Kidney glomerular epithelial cell (primary cell): Measurements from ENCODE around the gene ZNF687.
"Not testable (repeated sequence)": the region's sequence is repeated elsewhere in the genome, so short reads cannot be mapped to it uniquely, and the experiment has no call there.

Experiments used
- DNase-seq: peaks from one replicate; lab custom pipeline; 2025; lab: John Stamatoyannopoulos, UW

The ZNF687 gene

DNA sequence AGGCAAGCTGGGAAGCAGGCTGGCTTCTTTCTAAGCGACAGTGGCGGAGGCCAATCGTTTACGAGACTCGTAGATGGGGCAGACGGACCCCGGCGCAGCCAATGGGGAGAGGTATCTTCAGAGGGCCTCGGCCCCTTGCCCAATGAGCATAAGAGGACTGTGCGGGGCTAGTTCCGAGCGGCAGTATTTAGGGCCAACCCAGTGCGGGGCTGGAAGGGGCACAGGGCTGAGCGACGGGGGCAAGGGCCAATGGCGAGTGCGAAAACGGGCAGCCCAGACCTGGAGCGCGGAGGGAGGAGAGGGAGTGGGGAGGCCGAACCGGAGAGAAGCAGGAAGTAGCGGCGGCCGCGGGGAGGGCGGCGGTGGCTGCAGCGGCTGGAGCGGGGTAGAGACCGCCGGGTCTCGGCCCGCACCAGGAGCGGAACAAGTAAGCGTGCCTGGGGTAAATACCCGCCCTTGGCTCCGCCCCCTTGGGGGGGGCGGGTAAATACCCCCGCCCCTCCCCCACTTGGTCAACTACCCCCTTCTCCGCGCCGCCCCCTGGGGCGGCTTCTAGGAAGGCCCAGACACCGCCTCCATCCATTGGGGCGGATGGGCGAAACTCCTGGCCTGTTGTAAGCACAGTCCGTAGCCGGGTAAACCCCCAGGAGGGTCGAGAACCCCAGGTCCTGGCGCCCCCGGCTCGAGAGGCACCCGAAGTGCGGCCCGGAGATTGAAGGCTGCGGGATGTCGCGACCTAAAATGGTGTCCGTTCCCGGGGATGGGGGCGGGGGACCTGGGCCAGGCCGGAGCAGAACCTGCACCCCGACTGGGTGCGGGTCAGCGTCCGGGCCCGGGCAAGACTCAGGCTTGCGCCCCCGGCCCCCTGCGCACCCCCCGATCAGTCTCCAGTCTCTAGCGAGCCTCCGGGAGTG lies at the start of gene ZNF687:
Gene ZNF687, plus strand, starts transcription at position 331 of the 914 bp plus-strand sequence. CDS start 3,993 bp downstream, outside the sequence.
- peak; percentile 99 for DNase-seq

- DNase-seq = no peak
These were observed 46.9 kb upstream of the ZNF687 start for GRCh38 chr1:151235235-151235634.

DNA sequence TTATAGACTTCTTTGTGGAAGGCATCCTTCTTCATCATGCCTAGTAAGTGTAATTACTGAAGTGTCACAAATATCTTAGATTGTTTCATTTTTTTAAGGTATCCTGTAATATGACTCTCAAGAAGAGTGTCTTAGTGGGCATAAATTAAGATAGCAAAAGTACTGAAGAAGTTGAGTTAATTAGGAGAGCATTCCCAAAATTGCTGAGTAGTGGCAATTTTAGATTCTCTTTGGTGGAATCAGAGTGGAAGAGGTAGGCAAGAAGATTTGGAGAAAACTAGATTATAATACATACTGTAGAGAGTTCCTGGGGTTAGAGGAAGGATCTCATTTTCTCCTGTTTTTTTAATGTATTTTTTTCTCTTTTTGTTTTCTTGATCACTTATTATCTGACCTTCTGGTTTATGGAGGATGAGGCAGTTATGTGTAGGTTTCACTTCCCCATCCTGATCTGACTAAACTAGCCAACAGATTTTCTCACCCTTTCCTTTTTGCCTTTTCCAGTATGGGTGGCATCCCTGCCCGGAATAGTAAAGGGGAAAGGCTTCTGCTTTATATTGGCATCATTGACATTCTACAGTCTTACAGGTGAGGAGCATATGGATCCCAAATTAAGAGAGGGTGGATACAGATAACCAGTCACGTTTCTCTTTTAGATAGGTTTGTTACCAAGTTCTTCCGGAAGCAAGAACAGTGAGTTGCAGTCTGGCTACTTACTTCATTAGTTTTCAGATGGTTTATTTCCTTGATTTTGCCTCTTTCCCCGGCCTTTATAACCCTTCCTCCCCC lies 44.2 kb upstream of the ZNF687 start:
- no peak for DNase-seq

GRCh38 chr1:151238467-151238739 lies 43.7 kb upstream of the ZNF687 start:
- DNase-seq = peak; percentile 24

DNA sequence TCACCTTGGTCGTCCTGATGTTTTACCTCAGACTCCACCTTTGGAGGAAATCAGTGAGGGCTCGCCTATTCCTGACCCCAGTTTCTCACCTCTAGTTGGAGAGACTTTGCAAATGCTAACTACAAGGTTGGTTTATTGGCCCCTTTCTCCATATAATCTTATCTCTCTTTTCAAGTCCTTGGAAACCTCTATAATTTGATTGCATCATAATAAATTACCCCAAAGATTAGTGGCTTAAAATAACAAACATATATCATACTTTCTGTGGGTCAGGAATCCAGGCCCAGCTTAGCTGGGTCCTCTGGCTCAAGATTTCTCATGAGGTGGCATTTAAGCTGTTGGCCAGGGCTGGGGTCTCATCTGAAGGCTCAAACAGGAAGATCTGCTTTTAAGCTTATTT lies 39.7 kb upstream of the ZNF687 start:
- no peak for DNase-seq

- DNase-seq = no peak
These were observed 38.3 kb upstream of the ZNF687 start for GRCh38 chr1:151243683-151244216.

- DNase-seq = no peak
These were observed 35.3 kb upstream of the ZNF687 start for GRCh38 chr1:151246786-151247185.

GRCh38 chr1:151251656-151252470 lies 30.2 kb upstream of the ZNF687 start:
- DNase-seq = peak; percentile 71

GRCh38 chr1:151254217-151255213 lies 27.6 kb upstream of the ZNF687 start, which contains the start of gene PSMD4:
TSS of gene PSMD4 (plus strand) at chr1:151254734. CDS start at chr1:151254783, 49 bp downstream.
- DNase-seq = peak; percentile 90

DNA sequence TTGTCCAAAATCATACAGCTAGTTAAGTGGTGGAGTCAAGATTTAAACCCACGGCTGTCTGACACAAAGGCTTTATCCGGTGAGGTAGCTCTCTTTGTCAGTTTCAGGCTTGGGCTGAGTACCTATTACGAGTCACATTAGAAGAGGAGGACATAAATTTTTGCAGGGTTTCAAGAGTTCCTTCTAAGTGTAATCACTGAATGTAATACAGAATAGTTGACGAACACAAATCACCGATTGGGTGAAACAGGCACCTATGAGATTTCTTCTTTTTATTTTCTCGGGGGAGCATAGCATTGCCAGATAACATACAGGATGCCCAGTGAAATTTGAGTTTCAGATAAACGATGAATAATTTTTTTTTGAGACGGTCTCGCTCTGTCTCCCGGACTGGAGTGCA lies 26.7 kb upstream of the ZNF687 start:
- peak; percentile 13 for DNase-seq

DNA sequence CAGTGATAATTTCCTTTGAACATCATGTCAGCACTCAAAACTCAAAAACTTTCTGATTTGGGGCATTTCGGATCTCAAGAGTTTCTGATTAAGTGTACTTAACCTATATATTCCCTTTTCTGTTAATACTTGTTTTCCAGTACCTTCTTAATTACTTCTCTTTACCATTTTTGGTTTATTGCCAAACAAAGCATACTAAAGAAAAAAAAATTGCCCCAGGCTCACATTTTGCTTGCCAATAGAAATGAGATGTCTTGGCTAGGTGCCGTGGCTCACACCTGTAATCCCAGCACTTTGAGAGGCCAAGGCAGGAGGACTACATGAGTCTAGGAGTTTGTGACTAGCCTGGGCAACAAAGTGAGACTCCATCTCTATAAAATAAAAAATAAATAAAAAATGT lies 22.7 kb upstream of the ZNF687 start:
- DNase-seq = no peak

DNA sequence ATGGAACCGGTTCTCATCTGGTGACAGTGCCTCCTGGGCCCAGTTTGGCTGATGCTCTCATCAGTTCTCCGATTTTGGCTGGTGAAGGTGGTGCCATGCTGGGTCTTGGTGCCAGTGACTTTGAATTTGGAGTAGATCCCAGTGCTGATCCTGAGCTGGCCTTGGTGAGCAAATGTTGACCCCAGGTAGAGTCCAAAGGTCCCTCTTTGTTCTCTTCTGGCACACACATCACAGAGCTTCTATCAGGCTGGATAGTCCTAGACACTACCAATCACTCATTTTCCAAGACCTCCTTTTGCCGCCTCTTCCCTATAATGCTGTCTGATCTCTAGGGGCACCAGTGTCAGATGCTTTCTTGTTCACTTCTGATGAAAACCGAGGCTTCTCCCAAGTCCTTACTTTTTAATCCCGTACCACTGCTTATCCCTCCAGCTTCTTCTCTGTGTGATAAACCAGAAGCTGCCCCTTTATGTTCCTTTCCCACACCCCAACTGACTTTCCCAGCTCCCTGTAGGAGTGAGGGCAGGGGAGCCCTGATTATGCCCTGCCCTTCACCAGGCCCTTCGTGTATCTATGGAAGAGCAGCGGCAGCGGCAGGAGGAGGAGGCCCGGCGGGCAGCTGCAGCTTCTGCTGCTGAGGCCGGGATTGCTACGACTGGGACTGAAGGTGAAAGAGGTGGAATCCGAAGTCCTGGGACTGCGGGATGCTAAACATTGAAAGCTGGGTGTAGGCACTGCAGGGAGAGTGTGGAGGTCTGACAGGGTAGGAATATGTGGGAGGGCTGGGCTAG lies 16.5 kb upstream of the ZNF687 start:
- DNase-seq = no peak

DNA sequence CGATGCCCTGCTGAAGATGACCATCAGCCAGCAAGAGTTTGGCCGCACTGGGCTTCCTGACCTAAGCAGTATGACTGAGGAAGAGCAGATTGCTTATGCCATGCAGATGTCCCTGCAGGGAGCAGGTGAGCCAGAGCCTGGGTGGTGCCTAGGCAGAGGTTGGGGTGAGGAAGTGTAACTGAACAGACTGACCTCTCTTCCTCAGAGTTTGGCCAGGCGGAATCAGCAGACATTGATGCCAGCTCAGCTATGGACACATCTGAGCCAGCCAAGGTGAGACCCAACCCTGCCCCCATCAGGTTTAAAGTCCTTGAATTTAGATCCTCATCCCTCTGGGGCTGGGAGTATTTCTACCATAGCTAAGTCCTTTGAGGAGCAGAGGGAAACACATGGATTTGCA lies 15.8 kb upstream of the ZNF687 start:
- DNase-seq = no peak

- DNase-seq = no peak
These were observed 15.3 kb upstream of the ZNF687 start for GRCh38 chr1:151266821-151267220.

GRCh38 chr1:151267760-151268159 lies 14.3 kb upstream of the ZNF687 start:
- no peak for DNase-seq

DNA sequence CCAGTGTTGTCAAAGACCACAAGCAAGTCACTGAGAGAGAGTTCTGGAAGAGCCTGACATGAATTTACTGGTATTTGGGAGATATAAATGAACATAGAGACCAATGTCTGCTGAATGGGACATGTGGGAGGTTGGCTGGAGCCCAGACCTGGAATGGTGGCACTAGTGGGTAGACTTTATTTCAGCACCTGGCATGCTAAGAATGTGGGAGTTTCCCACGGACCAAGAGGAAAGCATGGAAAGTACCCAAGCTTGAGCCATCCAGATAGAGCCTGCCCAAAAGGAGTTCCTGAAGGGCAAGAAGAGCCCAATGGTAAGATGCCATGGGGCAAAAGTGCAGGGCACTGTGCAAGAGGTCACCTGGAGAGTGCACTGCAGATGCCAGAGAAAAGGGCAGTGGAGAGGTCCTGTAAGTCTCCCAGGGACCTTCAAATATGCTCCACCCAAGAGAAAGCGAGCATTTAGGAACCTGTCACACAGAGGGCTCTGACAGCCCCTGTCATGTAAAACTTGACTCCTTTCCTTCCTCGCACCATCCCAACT lies 8.1 kb upstream of the ZNF687 start:
- DNase-seq = peak; percentile 15

GRCh38 chr1:151275341-151275740 lies 6.8 kb upstream of the ZNF687 start:
- DNase-seq = not testable (repeated sequence)

DNA sequence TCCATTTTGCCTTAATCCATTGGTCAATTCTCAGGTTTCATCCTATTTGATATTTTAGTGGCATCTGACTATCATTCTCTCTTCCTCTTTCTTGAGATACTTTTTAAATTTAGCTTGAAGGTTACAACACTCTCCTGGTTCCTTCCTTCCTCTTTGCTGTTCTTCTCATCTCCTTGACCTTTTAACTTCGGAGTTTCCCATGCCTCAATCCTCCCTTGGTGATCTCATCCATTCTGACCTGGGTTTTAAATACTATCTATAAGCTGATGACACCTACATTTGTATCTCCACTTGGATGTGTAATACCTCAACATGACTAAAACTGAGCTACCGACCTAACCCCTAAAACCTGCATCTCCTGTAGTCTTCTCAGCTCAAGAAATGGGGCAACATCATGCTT lies 4.8 kb upstream of the ZNF687 start:
- DNase-seq = no peak

DNA sequence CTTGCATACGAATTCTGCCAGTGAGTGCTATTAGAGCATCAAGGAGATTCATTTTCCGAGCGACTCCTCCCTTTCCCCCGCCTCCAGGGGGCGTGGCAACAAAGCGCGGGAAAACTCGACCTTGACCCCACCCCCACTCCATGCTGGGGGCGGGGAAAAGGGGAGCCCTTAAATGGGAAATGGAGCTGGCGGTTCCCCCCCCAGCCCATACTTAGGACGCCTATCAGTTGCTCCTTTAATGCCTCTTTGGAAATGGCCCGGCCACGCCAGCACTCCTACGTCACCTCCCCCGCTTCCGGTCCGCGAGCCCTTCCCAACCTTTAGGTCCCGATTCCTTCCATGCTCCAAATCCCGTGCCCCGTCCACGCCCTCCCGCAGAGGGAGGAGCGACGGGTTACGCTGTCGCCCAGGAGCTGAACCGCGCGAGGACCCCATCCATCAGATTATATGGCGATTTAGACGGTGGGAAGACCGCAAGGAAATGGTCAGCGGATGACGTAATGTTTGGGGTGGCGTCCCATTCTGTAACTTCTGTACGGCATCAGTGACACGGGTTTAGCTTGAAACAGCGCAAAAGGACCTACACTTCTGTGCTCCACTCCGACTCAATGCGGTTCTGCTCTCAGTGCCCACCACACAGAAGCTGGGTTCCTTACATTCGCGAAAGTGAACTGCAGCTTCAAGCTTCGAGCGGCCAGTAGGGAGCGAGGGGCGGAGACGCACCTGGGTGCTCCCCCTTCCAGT lies 702 bp upstream of the ZNF687 start:
- peak; percentile 96 for DNase-seq
